ENCODE data around the gene FRRS1.

Gene FRRS1

DNA sequence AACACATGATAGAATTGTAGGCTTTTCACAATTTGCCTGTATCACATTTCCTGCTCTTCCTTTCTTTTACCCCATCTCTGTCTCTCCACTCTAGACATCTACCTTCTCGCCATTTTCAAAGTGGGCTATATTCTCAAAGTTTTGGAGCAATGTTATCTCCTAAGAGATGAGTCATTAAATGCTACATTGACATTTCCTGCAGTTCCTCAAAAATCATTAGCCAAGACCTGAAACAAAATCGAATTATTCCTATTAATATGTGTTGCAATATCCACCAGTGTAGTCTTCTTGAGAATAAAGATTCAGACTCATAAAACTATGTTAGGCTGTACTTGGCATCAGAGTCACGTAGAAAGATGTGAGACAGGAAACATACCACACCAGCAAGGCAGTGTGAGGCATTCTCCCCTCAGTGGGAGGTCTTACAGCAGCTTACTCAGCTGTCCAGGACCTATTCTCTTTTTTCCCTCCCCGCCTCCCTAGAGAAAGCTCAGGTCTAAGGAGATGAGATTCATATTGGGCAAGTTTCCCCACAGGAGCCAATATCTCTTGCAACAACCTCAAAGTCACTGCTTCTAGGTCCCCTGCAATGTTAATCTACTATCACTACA is 38.8 kb downstream of the FRRS1 start:
- no peaks in the 10 kb centered on the region for H4K20me1 ChIP-seq (ENCODE audit: insufficient read depth, low read length)
- H3K27ac ChIP-seq (ENCODE audit: low read length): no peak overlapping the region
- no peak overlapping the region for H3K9ac ChIP-seq (ENCODE audit: low read length)
- H3K36me3 ChIP-seq (replicated peaks; ENCODE audit: insufficient read depth, low read length): no peaks in the 10 kb centered on the region
- no peaks in the 10 kb centered on the region for H3K4me1 ChIP-seq (ENCODE audit: low read length)
- no peak for DNase-seq
- no peak overlapping the region for H3K4me3 ChIP-seq (ENCODE audit: low read length)
- H2AFZ ChIP-seq (ENCODE audit: low read length): no peak overlapping the region
- no peak for TF ChIP-seq CTCF (IDR thresholded peaks at IDR 0.05; ENCODE audit: low read length)
- no peak for TF ChIP-seq EZH2phosphoT487 (IDR thresholded peaks at IDR 0.05; ENCODE audit: low read length)
- TF ChIP-seq EZH2 (optimal IDR thresholded peaks at IDR 0.05; ENCODE audit: low read depth, low read length): no peak
- H3K4me2 ChIP-seq (ENCODE audit: low read depth, low read length): no peak overlapping the region
- no peaks in the 10 kb centered on the region for H3K27me3 ChIP-seq (replicated peaks; ENCODE audit: insufficient read depth, low read length)
- no peaks in the 10 kb centered on the region for H3K9me3 ChIP-seq (replicated peaks; ENCODE audit: insufficient read depth, low read length)
- no peaks in the 10 kb centered on the region for H3K79me2 ChIP-seq (ENCODE audit: low read length)
- H3F3A ChIP-seq (ENCODE audit: insufficient read depth, low read length): no peaks in the 10 kb centered on the region
- H3K9me2 ChIP-seq (replicated peaks; ENCODE audit: insufficient read depth, low read length): no peaks in the 10 kb centered on the region

DNA sequence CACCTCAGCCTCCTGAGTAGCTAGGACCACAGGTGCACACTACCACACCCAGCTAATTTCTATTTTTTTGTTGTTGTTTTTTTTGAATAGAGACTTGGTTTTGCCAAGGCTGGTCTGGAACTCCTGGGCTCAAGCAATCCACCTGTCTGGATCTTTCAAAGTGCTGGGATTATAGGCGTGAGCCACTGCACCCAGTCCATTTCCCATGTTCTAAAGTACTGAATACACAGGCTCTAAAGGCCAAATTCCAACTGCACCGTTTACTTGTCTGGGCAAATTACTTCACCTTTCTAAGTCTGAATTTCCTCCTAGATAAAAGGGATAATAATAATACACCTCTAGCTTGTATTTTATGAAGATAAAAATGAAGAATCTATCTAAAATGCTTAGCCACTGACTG is 39.6 kb downstream of the FRRS1 start:
- Histone ChIP-seq H3K9ac (ENCODE audit: low read length) (no peak overlapping the region), H3K27me3 (replicated peaks; ENCODE audit: insufficient read depth, low read length) (no peaks in the 10 kb centered on the region), H3K79me2 (ENCODE audit: low read length) (no peaks in the 10 kb centered on the region), H3K9me2 (replicated peaks; ENCODE audit: insufficient read depth, low read length) (no peaks in the 10 kb centered on the region), H3K9me3 (replicated peaks; ENCODE audit: insufficient read depth, low read length) (no peaks in the 10 kb centered on the region), H3K4me2 (ENCODE audit: low read depth, low read length) (no peak overlapping the region), H3K4me1 (ENCODE audit: low read length) (no peaks in the 10 kb centered on the region), H3K4me3 (ENCODE audit: low read length) (no peak overlapping the region), H3F3A (ENCODE audit: insufficient read depth, low read length) (no peaks in the 10 kb centered on the region), H4K20me1 (ENCODE audit: insufficient read depth, low read length) (no peaks in the 10 kb centered on the region), H3K36me3 (replicated peaks; ENCODE audit: insufficient read depth, low read length) (no peaks in the 10 kb centered on the region), H3K27ac (ENCODE audit: low read length) (no peak overlapping the region), H2AFZ (ENCODE audit: low read length) (no peak overlapping the region)
- no peak for DNase-seq
- TF ChIP-seq EZH2phosphoT487 (IDR thresholded peaks at IDR 0.05; ENCODE audit: low read length): no peak
- TF ChIP-seq EZH2 (optimal IDR thresholded peaks at IDR 0.05; ENCODE audit: low read depth, low read length): no peak
- TF ChIP-seq CTCF (IDR thresholded peaks at IDR 0.05; ENCODE audit: low read length): no peak

DNA sequence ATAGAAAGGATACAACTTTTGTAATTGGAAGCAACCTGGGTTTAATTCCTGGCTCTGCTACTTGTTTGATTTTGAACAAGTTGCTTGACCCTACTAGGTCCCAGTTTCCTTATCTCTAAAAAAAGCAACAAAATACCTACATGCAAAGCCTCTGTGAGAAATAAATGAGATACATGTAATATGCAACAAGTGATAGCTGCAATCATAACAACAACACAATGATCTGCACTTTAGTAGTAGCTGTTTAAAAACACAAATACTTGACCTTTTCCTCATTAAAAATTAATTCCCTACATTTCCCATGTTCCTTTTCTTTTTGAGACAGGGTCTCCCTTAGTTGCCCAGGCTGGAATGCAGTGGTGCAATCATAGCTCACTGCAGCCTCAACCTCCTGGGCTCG is 40.0 kb downstream of the FRRS1 start:
- H3K79me2 ChIP-seq (ENCODE audit: low read length): no peaks in the 10 kb centered on the region
- no peaks in the 10 kb centered on the region for H3F3A ChIP-seq (ENCODE audit: insufficient read depth, low read length)
- no peaks in the 10 kb centered on the region for H3K4me1 ChIP-seq (ENCODE audit: low read length)
- DNase-seq: no peak
- no peaks in the 10 kb centered on the region for H4K20me1 ChIP-seq (ENCODE audit: insufficient read depth, low read length)
- no peaks in the 10 kb centered on the region for H3K9me3 ChIP-seq (replicated peaks; ENCODE audit: insufficient read depth, low read length)
- no peak overlapping the region for H3K4me2 ChIP-seq (ENCODE audit: low read depth, low read length)
- H3K27ac ChIP-seq (ENCODE audit: low read length): no peak overlapping the region
- no peak overlapping the region for H3K4me3 ChIP-seq (ENCODE audit: low read length)
- H3K36me3 ChIP-seq (replicated peaks; ENCODE audit: insufficient read depth, low read length): no peaks in the 10 kb centered on the region
- TF ChIP-seq EZH2 (optimal IDR thresholded peaks at IDR 0.05; ENCODE audit: low read depth, low read length): no peak
- no peak for TF ChIP-seq EZH2phosphoT487 (IDR thresholded peaks at IDR 0.05; ENCODE audit: low read length)
- no peak for TF ChIP-seq CTCF (IDR thresholded peaks at IDR 0.05; ENCODE audit: low read length)
- no peak overlapping the region for H3K9ac ChIP-seq (ENCODE audit: low read length)
- no peak overlapping the region for H2AFZ ChIP-seq (ENCODE audit: low read length)
- no peaks in the 10 kb centered on the region for H3K27me3 ChIP-seq (replicated peaks; ENCODE audit: insufficient read depth, low read length)
- no peaks in the 10 kb centered on the region for H3K9me2 ChIP-seq (replicated peaks; ENCODE audit: insufficient read depth, low read length)

Data from MM.1S (cell line).